KMS-11 (cell line): ENCODE measurements around the gene TAS1R3.
"Not testable (repeated sequence)": the region's sequence is repeated elsewhere in the genome, so short reads cannot be mapped to it uniquely, and the experiment has no call there.

ENCODE experiments used
- H2AFZ ChIP-seq: fragments of 200-600 bp; sonication (generic); 2 replicates; pipeline ENCODE4 v1.6.1; 2016; ENCODE audit warnings: antibody characterized with exemption, mixed run types, low read depth
- H3K27ac ChIP-seq: fragments of 200-600 bp; sonication (generic); 2 replicates; pipeline ENCODE4 v1.6.1; 2016; ENCODE audit warnings: mild to moderate bottlenecking, mixed run types
- H3K27me3 ChIP-seq: fragments of 200-600 bp; sonication (generic); 2 replicates; pipeline ENCODE4 v1.6.1; 2017; ENCODE audit warnings: mild to moderate bottlenecking, low read depth, mixed run types, moderate library complexity; ENCODE audit not compliant: insufficient read depth
- H3K36me3 ChIP-seq: fragments of 200-600 bp; sonication (generic); 2 replicates; pipeline ENCODE4 v1.6.1; 2017; ENCODE audit warnings: mild to moderate bottlenecking, mixed run types; ENCODE audit not compliant: insufficient read depth
- H3K4me1 ChIP-seq: fragments of 200-600 bp; sonication (generic); 2 replicates; pipeline ENCODE4 v1.6.1; 2016; ENCODE audit warnings: mild to moderate bottlenecking, low read depth, mixed run types; ENCODE audit not compliant: poor library complexity, severe bottlenecking
- H3K4me2 ChIP-seq: fragments of 200-600 bp; sonication (generic); 2 replicates; pipeline ENCODE4 v1.7.0; 2016; ENCODE audit warnings: mild to moderate bottlenecking, mixed run types
- H3K4me3 ChIP-seq: fragments of 200-600 bp; sonication (generic); IDR thresholded peaks from 2 replicates; pipeline ENCODE4 v1.6.1; 2017; ENCODE audit warnings: low read depth, low read length, mixed read lengths; ENCODE audit not compliant: insufficient read depth
- H3K79me2 ChIP-seq: fragments of 200-600 bp; sonication (generic); 2 replicates; pipeline ENCODE4 v1.6.1; 2016; ENCODE audit warnings: low read depth, mixed run types; ENCODE audit not compliant: insufficient read depth
- H3K9ac ChIP-seq: fragments of 200-600 bp; sonication (generic); 2 replicates; pipeline ENCODE4 v1.6.1; 2016; ENCODE audit warnings: mild to moderate bottlenecking, mixed run types
- H4K20me1 ChIP-seq: fragments of 200-600 bp; sonication (generic); 2 replicates; pipeline ENCODE4 v1.6.1; 2016; ENCODE audit warnings: mild to moderate bottlenecking, mixed run types; ENCODE audit not compliant: insufficient read depth
- CTCF ChIP-seq: fragments of 200-600 bp; sonication (generic); conservative IDR thresholded peaks from 2 replicates; pipeline ENCODE4 v1.6.1; 2017; ENCODE audit warnings: low read depth, mild to moderate bottlenecking, antibody characterized with exemption, low read length, moderate library complexity, mixed read lengths

Gene TAS1R3

GRCh38 chr1:1367315-1367714 lies 36.2 kb downstream of the TAS1R3 start:
- no peak for TF ChIP-seq CTCF
- H3K27me3 ChIP-seq = peaks cover under 1% of the 10 kb centered on the region; the same call in 1 of the 2 replicates
- no peak overlapping the region for H3K4me3 ChIP-seq
- H4K20me1 ChIP-seq = no peaks in the 10 kb centered on the region
- no peaks in the 10 kb centered on the region for H3K36me3 ChIP-seq
- H3K9ac ChIP-seq = no peak overlapping the region
- H3K4me2 ChIP-seq = no peak overlapping the region
- no peaks in the 10 kb centered on the region; the same call in 1 of the 2 replicates for H3K79me2 ChIP-seq
- no peak overlapping the region for H2AFZ ChIP-seq
- H3K4me1 ChIP-seq = peaks cover 25% of the 10 kb centered on the region
- no peak overlapping the region for H3K27ac ChIP-seq

- H2AFZ ChIP-seq, H3K27ac ChIP-seq, H3K27me3 ChIP-seq, H3K36me3 ChIP-seq, H3K4me2 ChIP-seq, H4K20me1 ChIP-seq, H3K9ac ChIP-seq, H3K4me3 ChIP-seq: not testable (repeated sequence)
- Histone ChIP-seq H3K79me2 (peaks cover 25% of the 10 kb centered on the region), H3K4me1 (peaks cover 42% of the 10 kb centered on the region)
Observed at GRCh38 chr1:1370094-1370493, 39.0 kb downstream of the TAS1R3 start.

GRCh38 chr1:1370771-1371300 lies 39.8 kb downstream of the TAS1R3 start:
- peak overlapping the region; percentile 99 for H3K4me2 ChIP-seq
- no peaks in the 10 kb centered on the region for H3K36me3 ChIP-seq
- peaks cover 25% of the 10 kb centered on the region for H3K79me2 ChIP-seq
- no peaks in the 10 kb centered on the region for H4K20me1 ChIP-seq
- H3K4me1 ChIP-seq = peaks cover 42% of the 10 kb centered on the region
- no peak overlapping the region for H3K4me3 ChIP-seq
- H3K27ac ChIP-seq = no peak overlapping the region
- no peak overlapping the region for H3K9ac ChIP-seq
- no peaks in the 10 kb centered on the region for H3K27me3 ChIP-seq
- no peak overlapping the region for H2AFZ ChIP-seq
- TF ChIP-seq CTCF = no peak

- Histone ChIP-seq H3K36me3 (no peaks in the 10 kb centered on the region), H3K4me2 (peak overlapping the region; percentile 99), H3K4me3 (peak overlapping the region; percentile 54), H3K79me2 (peaks cover 25% of the 10 kb centered on the region), H3K27me3 (no peaks in the 10 kb centered on the region), H4K20me1 (no peaks in the 10 kb centered on the region), H3K4me1 (peaks cover 42% of the 10 kb centered on the region), H3K9ac (no peak overlapping the region), H3K27ac (peak overlapping the region; percentile 11; the same call in 1 of the 2 replicates), H2AFZ (no peak overlapping the region)
- no peak for TF ChIP-seq CTCF
Observed at GRCh38 chr1:1371364-1371745, 40.3 kb downstream of the TAS1R3 start.
